Peyer's patch (tissue), 4 donors: Measurements from ENCODE around the gene PIP5K1C. TPM values are rescaled to one million over a fixed set of nuclear protein-coding genes. Genes with fewer than 3 reads are reported as not detected.

ENCODE experiments used
- DNase-seq, 3 donors: peaks; one replicate each; pipeline ENCODE4 v3.0.0-alpha.2; 2017 to 2019
- H3K27ac ChIP-seq, 4 donors: fragments of 200-600 bp; sonication (generic); one replicate each; pipeline ENCODE4 v1.5.1; 2016 to 2019
- H3K27me3 ChIP-seq, 2 donors: fragments of 200-600 bp; sonication (generic); one replicate each; pipeline ENCODE4 v1.5.1; 2019
- H3K36me3 ChIP-seq, 3 donors: fragments of 200-600 bp; sonication (generic); one replicate each; pipeline ENCODE4 v1.5.1; 2016 to 2019
- H3K4me1 ChIP-seq, 4 donors: fragments of 200-600 bp; sonication (generic); one replicate each; pipeline ENCODE4 v1.5.1; 2016 to 2019
- H3K4me3 ChIP-seq, 4 donors: fragments of 200-600 bp; sonication (generic); 1 replicate in 3 of 4; 2 replicates in 1 of 4; pipeline ENCODE4 v1.5.1; 2016 to 2019; ENCODE audit warnings: mild to moderate bottlenecking in 1 of 4
- H3K9me3 ChIP-seq, 4 donors: fragments of 200-600 bp; sonication (generic); one replicate each; pipeline ENCODE4 v1.5.1; 2016 to 2019; ENCODE audit warnings: mild to moderate bottlenecking in 1 of 4
- CTCF ChIP-seq, 6 experiments: fragments of 450-650 bp in 4 of 6; fragments of 200-600 bp in 2 of 6; sonication (generic) in 1 of 6; IDR thresholded peaks; one replicate each; pipeline ENCODE4 v1.5.1; 2017 to 2019; ENCODE audit warnings: antibody characterized with exemption in 6 of 6, mild to moderate bottlenecking in 3 of 6, moderate library complexity in 1 of 6
- POLR2A ChIP-seq, 2 donors: fragments of 450-650 bp; IDR thresholded peaks; one replicate each; pipeline ENCODE4 v1.5.1; 2017; ENCODE audit warnings: antibody characterized with exemption in 2 of 2, mild to moderate bottlenecking in 2 of 2, moderate library complexity in 2 of 2
- total RNA-seq, 4 donors: library from RNA; depleted of rRNA; stranded (reverse); fragments of >200 nt; gene quantifications; one replicate each; pipeline ENCODE4 v1.1.0, GENCODE V29; 2016

The PIP5K1C gene
- total RNA-seq, 4 donors from 2014 or later = 22.6 to 27.2 (median 26.1) TPM

- Histone ChIP-seq H3K4me1 (peaks cover 0 to 33% (median 4%) of the 10 kb centered on the region in 4 donors), H3K27ac (peak overlapping the region in 3 of 4 donors; percentile 35 to 55 (median 39)), H3K27me3 (no peaks in the 10 kb centered on the region), H3K9me3 (no peaks in the 10 kb centered on the region), H3K36me3 (peaks cover 0 to 51% (median 0%) of the 10 kb centered on the region in 3 donors), H3K4me3 (no peak overlapping the region)
- no peak for DNase-seq
- TF ChIP-seq POLR2A (IDR thresholded peaks at IDR 0.05) = no peak
- TF ChIP-seq CTCF (IDR thresholded peaks at IDR 0.05) = no peak
Observed at GRCh38 chr19:3612901-3613741, 87.1 kb downstream of the PIP5K1C start.

DNA sequence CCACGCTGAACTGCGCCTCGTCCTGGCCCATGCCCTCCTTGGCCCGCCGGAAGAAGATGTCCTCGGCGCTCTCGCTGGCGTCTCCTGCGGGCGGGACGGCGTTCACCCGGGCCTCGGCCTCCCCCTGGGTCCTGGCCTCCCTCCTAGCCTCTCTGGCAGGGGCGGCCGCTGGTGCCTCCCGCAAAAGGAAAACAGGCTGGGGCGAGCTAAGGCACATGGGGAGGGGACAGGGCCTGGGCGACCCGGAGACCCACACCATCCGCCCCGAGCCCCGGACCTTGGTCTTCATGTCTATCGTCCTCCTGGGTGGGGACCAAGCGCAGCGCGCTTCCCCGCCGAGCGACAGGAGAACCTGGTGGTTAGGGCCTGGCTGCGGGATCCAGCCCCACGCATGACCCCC, 87.9 kb downstream of the PIP5K1C start:
- H3K27me3 ChIP-seq = no peaks in the 10 kb centered on the region
- H3K36me3 ChIP-seq = peaks cover 0 to 51% (median 0%) of the 10 kb centered on the region in 3 donors
- peaks cover 0 to 29% (median 6%) of the 10 kb centered on the region in 4 donors for H3K4me1 ChIP-seq
- no peak for TF ChIP-seq POLR2A (IDR thresholded peaks at IDR 0.05)
- TF ChIP-seq CTCF (IDR thresholded peaks at IDR 0.05) = no peak
- H3K4me3 ChIP-seq = no peak overlapping the region
- no peaks in the 10 kb centered on the region for H3K9me3 ChIP-seq
- DNase-seq = no peak
- peak overlapping the region in 2 of 4 donors; percentile 25 to 35 for H3K27ac ChIP-seq

DNA sequence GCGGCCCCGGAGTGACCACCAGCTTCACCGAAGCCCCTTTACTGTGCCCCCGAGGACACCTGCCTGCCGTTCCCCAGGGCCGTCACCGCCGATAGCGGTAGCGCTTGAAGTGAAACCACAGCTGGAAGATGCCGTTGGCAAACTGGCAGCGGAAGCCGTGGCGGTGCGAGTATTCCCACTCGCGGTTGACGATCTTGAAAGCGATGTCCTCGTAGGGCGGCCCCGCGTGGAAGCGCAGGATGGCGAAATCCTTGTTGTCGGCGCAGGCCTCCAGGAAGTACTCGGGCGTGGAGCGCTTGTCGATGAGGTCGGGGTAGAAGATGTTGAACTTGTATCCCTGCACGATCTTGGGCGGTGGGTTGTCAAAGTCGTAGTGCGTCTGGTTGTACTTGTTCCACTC, 88.4 kb downstream of the PIP5K1C start:
- no peaks in the 10 kb centered on the region for H3K9me3 ChIP-seq
- peaks cover 0 to 49% (median 0%) of the 10 kb centered on the region in 3 donors for H3K36me3 ChIP-seq
- no peak overlapping the region for H3K4me3 ChIP-seq
- no peak for DNase-seq
- TF ChIP-seq POLR2A (IDR thresholded peaks at IDR 0.05) (no peak), CTCF (IDR thresholded peaks at IDR 0.05) (no peak)
- H3K27me3 ChIP-seq = no peaks in the 10 kb centered on the region
- peaks cover 0 to 33% (median 8%) of the 10 kb centered on the region in 4 donors for H3K4me1 ChIP-seq
- H3K27ac ChIP-seq = no peak overlapping the region

- TF ChIP-seq POLR2A (IDR thresholded peaks at IDR 0.05) (no peak), CTCF (IDR thresholded peaks at IDR 0.05) (no peak)
- Histone ChIP-seq H3K9me3 (no peaks in the 10 kb centered on the region), H3K4me3 (no peak overlapping the region), H3K4me1 (peaks cover 0 to 41% (median 14%) of the 10 kb centered on the region in 4 donors), H3K27me3 (no peaks in the 10 kb centered on the region), H3K27ac (no peak overlapping the region), H3K36me3 (peaks cover 0 to 41% (median 0%) of the 10 kb centered on the region in 3 donors)
- no peak for DNase-seq
Observed at GRCh38 chr19:3610745-3611717, 89.2 kb downstream of the PIP5K1C start.
